ENCODE results near the gene SYNDIG1L.

GRCh38 chr14:74408870-74409269 lies 17.1 kb downstream of the SYNDIG1L start:
- TF ChIP-seq CTCF (conservative IDR thresholded peaks at IDR 0.05; ENCODE audit: low read depth, low read length) = no peak
- TF ChIP-seq EZH2 (IDR thresholded peaks at IDR 0.05; ENCODE audit: low read length, unreplicated experiment) = no peak
- TF ChIP-seq EZH2phosphoT487 (IDR thresholded peaks at IDR 0.05; ENCODE audit: borderline replicate concordance, low read length) = no peak
